Glomerular visceral epithelial cell (primary cell): ENCODE data around the gene ZFPM1.

Experiments used
- DNase-seq: peaks from one replicate; pipeline ENCODE4 v3.0.0-alpha.2; 2016; ENCODE audit errors: extremely low spot score

The ZFPM1 gene

DNA sequence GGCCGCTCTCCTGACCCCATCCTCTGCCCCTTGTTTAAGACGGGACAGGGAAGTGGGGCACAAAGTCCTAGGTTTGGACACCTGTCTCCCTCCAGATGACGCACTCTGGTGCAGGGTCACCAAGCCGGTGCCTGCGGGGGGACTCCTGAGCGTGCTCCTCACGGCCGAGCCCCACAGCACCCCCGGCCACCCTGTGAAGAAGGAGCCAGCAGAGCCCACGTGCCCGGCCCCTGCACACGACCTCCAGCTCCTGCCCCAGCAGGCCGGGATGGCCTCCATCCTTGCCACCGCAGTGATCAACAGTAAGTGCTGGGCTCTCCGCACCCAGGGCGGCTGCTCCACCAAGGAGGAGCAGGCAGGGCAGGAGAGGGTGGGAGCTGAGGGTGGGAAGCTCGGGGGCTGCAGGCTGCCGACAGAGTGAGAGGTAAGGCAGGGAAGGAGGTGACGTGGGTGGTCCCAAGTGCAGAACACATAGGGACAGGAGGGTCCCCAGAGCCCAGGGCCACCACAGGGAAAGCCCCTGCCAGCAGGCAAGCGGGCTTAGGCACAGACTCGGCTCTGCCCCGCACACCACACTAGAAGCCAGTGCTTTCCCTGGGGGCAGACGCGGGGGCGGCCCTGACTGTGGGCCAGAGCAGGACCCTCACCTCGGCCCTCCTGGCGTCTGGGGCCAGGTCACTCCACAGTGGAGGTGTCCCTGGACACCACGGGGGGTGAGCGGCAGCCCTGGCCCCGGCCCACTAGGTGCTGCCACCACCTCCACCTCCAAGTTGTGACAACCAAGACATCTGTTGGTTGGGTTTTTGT is 75.1 kb downstream of the ZFPM1 start:
- no peak for DNase-seq

DNA sequence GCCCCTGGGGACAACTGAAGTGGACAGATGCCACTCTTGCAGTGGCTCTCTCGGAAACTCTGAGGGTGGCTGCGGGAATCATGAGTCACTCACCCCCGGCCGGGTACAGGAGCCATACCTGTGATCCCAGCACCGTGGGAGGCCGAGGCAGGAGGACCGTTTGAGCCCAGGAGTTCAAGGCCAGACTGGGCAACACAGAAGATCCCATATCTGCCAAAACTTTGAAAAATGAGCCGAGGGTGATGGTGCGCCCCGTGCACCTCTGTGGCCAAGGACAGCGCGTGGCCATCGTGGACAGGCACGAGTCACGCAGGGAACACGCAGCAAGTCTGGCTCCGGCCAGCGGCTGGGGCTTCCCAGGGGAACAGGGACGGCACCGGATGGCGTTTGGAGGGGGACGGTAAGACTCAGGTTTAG is 75.8 kb downstream of the ZFPM1 start:
- no peak for DNase-seq

DNA sequence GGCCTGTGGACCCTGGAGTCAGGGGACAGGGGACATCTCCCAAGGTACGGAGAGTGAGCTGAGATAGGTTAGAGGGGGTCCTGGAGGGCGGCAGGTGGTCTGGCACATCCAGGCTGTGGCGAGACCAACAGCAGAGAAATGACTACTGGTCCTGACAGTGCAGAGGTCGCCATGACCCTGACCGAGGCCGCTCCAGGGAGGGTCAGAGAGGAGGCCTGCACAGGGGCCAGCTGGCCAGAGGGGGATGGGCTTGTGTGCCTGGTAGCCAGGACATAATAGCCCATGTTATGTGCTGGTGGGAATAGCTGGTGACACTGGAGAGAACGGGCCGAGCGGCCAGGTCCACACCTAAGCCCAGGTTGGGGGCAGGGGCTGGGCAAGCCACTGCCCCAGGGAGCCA is 76.5 kb downstream of the ZFPM1 start:
- DNase-seq: no peak

DNA sequence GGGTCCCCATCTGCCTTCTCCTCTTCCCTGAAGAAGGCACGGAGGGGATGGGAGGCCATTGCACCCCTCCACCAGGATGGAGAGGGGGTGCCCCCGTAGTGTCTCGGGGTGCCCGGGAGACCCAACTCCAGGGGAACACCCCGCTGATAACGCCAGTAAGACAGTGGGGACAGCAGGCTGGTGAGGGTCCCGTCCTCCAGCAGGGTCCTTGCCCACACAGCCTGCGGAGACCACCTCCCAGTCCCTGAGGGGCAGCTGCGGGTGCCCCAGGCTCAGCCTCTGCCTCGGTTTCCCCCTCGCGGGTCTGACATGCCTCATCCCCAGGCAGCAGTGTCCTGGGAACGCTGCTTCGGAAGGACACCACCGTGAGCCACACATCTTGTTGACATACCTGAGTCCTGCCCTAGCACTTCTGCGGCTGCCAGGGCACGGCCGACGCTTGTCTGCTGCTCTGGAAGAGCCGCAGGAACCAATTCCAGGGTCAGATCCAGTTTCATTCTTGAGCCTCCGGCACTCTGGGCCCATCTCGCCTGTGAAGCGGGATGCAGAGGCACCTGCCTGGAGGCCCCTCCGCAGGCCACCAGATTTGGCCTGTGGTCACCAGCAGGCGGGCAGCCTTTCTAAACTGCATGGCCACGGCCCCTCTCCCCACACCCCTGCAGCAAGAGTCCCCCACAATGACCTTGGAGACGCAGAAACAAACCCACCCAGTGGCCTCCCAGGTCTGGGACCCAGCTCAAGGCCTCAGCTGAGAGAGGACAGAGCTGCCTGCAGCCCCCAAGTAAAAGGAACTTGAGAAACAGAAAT is 77.2 kb downstream of the ZFPM1 start:
- DNase-seq: no peak

DNA sequence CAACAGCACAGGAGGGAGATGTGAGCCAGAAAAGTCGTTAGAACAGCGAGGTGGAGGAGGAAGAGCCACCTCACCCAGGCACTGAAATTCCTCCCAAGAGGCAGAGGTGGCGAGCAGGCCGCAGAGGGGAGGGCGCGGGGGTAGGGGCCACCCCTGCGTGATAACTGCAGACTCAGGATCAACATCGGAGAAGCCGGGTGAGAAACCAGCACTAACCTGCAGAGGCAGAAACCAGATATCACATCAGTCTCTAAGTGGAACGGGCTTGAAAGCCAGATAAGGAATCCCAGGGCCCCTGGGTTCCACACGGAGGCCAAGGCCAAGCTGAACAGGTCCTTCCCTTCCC is 77.8 kb downstream of the ZFPM1 start:
- no peak for DNase-seq

DNA sequence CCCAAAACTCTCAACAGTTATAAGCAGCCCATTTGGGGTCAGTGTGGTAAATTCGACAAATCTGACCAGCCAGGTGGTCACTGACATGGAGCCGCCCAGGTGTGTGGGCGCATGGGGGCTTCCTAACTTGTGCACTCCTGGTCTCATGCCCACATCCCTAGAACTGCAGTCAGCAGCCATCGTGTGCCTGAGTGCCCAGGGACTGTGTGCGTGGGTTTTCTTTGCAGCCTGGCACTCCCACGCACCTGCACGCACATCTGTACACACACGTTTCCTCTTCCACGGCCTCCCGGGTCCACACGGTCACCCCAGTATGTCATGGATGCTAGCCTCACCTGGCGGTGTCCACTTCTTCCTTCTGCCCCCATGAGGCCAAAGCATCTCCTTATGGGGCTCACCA is 78.3 kb downstream of the ZFPM1 start:
- no peak for DNase-seq

DNA sequence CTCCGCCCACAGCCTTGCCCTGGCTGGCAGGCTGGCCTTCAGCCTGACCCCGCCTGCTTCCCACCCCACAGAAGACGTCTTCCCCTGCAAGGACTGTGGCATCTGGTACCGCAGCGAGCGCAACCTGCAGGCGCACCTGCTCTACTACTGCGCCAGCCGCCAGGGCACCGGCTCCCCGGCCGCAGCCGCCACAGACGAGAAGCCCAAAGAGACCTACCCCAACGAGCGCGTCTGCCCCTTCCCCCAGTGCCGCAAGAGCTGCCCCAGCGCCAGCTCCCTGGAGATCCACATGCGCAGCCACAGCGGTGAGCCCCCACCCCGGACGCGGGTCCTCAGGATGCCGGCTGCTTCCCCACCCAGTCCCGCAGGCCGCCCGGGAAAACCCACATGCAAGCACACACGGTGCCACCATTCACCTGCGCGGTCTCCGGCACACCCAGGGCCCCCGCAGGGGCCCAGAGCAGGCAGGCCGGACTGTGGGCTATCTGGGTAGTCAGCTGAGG is 78.9 kb downstream of the ZFPM1 start:
- DNase-seq: no peak

DNA sequence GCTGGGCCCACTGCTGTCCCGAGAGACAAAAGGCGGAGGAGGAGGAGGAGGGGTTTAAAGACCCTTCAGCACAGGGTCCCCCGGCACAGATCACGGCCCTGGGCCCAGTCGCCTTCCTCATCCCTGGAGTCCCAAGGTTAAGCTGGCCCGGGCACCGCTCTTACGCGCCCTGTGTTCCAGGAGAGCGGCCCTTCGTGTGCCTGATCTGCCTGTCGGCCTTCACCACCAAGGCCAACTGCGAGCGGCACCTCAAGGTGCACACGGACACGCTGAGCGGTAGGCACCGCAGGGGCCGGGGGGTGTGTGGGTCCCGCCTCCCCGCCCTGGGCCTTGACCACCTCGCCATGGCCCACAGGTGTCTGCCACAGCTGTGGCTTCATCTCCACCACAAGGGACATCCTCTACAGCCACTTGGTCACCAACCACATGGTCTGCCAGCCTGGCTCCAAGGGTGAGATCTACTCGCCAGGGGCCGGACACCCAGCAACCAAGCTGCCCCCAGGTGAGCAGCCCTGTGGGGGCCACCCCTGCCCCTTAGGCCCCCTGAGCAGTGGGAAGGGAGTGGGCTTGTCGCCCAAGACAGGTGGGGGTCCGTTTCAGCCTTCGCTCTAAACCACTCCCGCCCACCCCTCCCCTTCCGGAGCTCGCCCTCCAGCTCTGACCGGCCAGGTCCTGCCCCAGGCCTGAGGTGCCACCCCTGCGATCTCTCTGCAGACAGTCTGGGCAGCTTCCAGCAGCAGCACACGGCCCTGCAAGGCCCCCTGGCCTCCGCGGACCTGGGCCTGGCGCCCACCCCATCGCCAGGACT is 79.6 kb downstream of the ZFPM1 start:
- no peak for DNase-seq

DNA sequence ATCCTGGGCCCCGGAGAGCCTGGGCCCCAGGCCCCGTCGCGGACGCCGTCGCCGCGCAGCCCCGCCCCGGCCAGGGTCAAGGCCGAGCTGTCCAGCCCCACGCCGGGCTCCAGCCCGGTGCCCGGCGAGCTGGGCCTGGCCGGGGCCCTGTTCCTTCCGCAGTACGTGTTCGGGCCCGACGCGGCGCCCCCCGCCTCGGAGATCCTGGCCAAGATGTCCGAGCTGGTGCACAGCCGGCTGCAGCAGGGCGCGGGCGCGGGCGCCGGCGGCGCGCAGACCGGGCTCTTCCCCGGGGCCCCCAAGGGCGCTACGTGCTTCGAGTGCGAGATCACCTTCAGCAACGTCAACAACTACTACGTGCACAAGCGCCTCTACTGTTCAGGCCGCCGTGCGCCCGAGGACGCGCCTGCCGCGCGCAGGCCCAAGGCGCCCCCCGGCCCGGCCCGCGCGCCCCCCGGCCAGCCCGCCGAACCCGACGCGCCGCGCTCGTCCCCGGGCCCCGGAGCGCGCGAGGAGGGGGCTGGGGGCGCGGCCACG is 80.4 kb downstream of the ZFPM1 start:
- DNase-seq: no peak

DNA sequence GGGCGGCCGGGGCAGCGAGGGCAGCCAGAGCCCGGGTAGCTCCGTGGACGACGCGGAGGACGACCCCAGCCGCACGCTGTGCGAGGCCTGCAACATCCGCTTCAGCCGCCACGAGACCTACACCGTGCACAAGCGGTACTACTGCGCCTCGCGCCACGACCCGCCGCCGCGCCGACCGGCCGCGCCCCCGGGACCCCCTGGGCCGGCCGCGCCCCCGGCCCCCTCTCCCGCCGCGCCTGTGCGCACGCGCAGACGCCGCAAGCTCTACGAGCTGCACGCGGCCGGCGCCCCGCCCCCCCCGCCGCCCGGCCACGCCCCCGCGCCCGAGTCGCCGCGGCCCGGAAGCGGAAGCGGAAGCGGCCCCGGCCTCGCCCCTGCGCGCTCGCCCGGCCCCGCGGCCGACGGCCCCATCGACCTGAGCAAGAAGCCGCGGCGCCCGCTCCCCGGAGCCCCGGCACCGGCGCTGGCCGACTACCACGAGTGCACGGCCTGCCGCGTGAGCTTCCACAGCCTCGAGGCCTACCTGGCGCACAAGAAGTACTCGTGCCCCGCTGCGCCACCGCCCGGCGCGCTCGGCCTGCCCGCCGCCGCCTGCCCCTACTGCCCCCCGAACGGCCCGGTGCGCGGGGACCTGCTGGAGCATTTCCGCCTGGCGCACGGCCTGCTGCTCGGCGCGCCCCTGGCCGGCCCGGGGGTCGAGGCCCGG is 81.0 kb downstream of the ZFPM1 start:
- peak; percentile 80 for DNase-seq

DNA sequence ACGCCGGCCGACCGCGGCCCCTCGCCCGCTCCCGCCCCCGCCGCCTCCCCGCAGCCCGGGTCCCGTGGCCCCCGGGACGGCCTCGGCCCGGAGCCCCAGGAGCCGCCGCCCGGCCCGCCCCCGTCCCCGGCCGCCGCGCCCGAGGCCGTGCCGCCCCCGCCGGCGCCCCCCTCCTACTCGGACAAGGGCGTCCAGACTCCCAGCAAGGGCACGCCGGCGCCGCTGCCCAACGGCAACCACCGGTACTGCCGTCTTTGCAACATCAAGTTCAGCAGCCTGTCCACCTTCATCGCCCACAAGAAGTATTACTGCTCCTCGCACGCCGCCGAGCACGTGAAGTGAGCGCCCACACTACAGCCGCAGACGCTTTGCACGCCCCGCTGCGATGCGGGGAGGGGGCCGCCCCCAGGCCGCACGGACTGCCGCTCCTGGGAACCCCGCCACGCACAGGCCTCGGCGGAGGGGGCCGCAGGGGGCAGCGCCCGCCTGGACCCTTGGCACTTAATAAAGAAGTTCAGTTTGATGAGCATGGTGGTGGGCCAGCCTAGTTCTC is 81.6 kb downstream of the ZFPM1 start:
- DNase-seq: peak; percentile 31

DNA sequence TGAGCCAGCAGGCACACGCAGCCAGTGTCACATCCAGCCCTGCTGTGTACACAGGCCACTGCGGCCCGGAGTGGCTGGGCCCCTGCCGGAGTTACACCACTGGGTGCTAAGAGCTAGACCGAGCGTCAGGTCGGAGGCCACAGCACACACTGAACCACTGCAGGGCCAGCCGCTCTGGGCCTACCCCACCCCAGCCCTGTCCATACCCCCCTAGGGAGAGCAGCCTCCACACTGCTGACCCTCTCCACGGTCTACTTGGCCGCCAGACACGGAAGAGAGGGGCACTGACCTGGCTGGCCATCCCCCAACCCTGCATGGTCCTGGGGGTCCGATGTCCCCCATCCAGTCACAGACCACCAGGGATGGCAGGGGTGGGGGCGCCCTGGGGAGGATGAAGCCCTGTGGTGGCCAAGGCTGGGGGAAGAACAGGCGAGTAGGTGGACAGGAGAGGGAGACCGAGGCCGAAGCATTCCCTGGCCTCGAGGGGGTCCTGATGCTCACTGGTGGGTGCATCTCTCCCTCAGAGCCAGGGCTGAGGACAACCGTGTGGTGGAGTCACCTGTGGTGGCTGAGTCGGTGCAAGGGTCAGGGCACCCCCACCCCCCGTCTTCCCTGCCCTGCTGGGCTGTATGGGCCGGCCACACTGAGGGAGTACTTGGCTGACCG is 82.2 kb downstream of the ZFPM1 start:
- DNase-seq: no peak

DNA sequence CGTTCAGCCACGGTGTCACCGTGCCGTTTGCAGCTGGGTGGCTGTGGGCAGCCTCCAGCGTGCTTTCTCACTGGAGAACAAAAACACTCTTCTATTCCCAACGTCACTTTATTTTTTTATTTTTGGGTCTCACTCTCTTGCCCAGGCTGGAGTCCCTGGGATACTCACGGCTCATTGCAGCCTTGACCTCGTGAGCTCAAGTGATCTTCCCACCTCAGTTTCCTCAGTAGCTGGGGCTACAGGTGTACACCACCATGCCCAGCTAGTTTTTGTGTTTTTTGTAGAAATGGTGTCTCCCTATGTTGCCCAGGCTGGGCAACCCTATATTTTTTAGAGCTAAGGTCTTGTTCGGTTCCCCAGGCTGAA is 82.8 kb downstream of the ZFPM1 start:
- DNase-seq: no peak

DNA sequence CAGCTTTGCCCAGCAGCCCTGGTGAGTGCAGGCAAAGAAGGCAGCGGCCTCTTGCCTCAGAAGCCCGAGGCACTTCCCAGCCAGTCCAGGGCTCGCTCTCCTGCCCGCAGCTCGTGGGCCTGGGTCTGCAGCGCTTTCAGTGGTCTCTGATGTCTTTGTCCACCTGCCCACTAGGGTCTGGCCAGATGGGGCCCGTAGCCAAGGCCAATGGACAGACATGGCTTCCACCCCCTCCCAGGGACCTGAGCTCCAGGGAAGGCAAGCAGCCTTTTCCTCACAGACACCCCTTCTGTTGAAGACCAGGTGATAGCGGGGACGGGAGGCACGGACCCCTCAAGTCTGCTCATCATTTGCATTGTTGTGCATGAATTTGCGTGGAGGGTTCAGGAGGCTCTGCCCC is 83.4 kb downstream of the ZFPM1 start:
- DNase-seq: no peak

DNA sequence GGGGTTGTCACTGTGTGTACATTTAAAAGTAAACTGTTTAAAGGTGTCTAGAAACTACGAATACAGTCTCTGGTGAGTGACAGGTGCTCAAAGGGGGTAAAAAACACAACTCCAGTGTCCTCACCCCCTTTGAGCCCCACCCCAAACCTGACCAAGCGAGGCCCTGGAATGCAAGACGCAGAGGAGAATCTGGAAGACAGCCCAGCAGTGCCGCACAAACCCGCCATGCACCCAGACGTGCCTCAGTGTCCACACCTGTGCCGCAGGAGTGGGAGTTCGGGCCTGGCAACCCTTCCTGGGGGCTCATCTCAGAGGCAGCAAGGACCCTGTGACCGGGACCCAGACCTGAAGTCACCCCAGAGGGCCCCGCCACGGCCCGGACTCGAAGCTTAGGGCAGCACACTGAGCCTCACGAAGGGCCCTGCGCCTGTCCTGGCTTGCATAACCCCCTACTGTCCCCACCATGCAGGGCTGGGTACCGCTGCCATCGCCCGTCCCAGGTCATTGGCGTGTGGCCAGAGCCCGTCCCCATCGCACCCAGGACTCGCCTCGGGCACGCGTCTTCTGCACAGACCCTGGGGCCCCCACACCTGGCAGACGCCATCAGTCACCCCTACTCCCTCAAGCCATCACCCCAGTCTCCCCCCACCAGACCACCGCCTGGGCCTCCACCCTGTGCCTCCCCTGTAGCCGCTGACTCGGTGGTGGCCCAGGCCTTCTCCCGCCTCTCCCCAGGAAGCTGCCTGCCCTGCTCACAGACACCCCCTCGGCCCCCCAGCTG is 84.1 kb downstream of the ZFPM1 start:
- no peak for DNase-seq

DNA sequence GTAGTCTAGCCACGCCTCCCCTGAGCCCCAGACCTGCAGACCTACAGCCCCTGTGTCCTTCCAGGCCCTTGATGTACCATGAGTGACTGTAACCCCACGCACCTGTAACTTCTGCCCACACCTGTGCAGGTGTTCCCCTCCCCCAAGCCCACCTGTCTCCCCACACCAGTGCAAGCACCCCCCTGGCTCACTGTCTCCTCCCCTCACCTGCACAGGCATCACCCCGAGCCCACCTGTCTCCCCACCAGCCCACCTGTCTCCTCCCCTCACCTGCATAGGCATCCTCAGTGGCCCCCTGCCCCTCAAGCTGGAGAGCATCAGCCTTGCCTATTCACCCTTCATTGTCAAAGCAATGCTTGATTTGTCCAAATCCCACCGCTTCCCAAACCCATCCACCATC is 84.8 kb downstream of the ZFPM1 start:
- no peak for DNase-seq

DNA sequence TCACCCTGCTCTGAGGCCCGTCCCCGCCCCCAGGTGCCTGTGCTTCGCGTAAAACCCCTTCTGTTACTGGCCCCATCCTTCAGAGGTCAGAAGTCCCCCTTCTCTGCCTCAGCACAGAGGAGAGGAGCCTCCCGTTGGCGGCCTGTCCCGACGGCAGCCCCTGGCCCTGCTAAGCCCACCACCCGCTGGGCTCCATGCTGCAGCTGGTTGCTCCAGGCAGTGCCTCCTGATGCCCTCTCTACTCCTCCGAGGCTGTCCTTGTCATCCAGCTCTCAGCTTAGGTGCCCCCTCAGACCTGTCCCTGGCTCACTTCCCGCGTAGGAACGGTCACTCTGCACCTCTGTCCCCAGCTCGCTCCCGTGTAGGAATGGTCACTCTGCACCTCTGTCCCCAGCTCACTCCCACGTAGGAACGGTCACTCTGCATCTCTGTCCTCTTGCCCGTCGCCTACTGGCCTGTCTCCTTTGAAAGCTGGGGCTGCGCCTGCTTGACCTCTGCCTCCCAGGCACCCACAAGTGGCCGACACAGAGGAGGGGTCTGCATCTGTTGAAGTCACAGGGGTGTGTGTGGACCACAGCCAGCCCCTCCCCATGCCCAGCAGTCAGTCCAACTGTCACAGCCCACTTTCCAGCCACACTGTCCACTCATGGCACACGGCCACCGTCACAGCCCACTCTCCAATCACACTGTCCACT is 85.4 kb downstream of the ZFPM1 start:
- no peak for DNase-seq

DNA sequence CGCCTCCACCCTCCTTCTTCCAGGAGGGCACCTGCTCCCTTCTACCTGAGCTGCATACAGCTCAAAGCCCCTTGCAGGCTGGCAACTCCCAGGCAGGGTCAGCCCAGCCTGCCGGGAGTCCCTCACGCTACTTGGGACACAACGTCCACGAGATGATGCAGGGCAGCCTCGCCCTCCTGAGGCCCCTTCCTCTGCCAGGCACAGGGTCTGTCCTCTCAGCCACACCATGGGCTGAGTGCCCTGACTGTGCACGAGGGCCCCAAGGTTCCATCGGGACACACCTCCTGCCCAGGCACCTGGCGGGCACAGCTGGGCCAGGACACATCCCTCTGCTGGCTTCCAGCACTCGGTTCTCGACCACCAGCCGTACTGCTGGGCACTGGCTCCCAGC is 86.2 kb downstream of the ZFPM1 start:
- no peak for DNase-seq

DNA sequence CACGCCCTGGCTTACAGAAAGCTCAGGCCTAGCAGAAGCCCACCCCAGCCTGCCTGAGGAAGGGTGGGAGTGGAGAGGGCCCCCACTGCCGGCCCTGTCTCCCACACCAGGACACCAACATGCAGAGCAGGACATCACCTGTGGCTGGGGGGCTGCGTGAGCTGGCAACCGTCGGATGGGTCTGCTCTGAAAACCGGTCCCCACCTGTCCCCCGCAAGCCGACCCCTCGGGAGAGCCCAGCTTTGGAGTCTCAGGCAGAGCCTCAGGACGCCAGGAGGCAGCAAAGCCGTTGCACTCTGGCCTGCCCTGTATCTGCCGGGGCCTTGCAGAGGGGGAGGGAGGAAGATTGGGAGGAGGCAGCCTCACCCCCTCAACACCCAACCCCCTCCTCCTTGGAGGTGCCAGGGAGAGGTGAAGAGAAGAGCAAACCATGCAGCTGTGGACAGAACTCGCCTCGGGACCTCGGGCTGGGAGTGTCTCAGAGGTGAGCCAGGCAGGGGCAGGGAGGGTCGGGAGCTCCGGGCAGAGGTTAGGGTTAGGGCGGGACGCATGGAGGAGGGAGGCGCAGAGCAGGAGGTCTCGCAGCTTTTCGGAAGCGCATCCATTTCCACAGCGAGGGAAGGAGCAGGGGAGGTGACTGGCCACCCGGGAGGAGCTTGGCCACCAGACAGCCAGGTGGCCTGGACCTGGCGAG is 86.7 kb downstream of the ZFPM1 start:
- DNase-seq: no peak
